Heart left ventricle (tissue), 16 donors: ENCODE results near the gene PACSIN2. TPM values are rescaled to one million over a fixed set of nuclear protein-coding genes. Genes with fewer than 3 reads are reported as not detected.
A peak's percentile ranks its signal among the peaks of the same experiment; 100 is the strongest.

Source experiments
- ATAC-seq, 4 donors: fragments of 200-7000 bp; cut with Tn5 transposase; one replicate each; pipeline ENCODE4 v1.9.1; 2020 to 2022; ENCODE audit warnings: moderate library complexity in 4 of 4, mild to moderate bottlenecking in 3 of 4, moderate number of reproducible peaks in 1 of 4
- DNase-seq, 5 donors: peaks; one replicate each; pipeline ENCODE4 v3.0.0-alpha.2; 2020
- H3K27ac ChIP-seq, 12 donors: fragments of 200-600 bp; sonication (generic) in 4 of 12; one replicate each; pipeline versions ENCODE4 v1.5.0 to v1.8.0; 2016 to 2022; ENCODE audit warnings: mild to moderate bottlenecking in 2 of 12
- H3K27me3 ChIP-seq, 9 donors: fragments of 200-600 bp; sonication (generic) in 2 of 9; one replicate each; pipeline versions ENCODE4 v1.5.1 to v1.8.0; 2016 to 2022; ENCODE audit warnings: mild to moderate bottlenecking in 3 of 9
- H3K36me3 ChIP-seq, 9 donors: fragments of 200-600 bp; sonication (generic) in 2 of 9; one replicate each; pipeline versions ENCODE4 v1.5.0 to v1.8.0; 2018 to 2022; ENCODE audit warnings: mild to moderate bottlenecking in 2 of 9
- H3K4me1 ChIP-seq, 12 donors: fragments of 200-600 bp; sonication (generic) in 4 of 12; one replicate each; pipeline versions ENCODE4 v1.5.0 to v1.8.0; 2016 to 2022; ENCODE audit warnings: mild to moderate bottlenecking in 3 of 12
- H3K4me3 ChIP-seq, 12 donors: fragments of 200-600 bp; sonication (generic) in 4 of 12; one replicate each; pipeline versions ENCODE4 v1.5.0 to v1.8.0; 2017 to 2022; ENCODE audit warnings: mild to moderate bottlenecking in 9 of 12, moderate library complexity in 4 of 12
- H3K9me3 ChIP-seq, 12 donors: fragments of 200-600 bp; sonication (generic) in 4 of 12; one replicate each; pipeline versions ENCODE4 v1.5.0 to v1.8.0; 2016 to 2022; ENCODE audit warnings: mild to moderate bottlenecking in 1 of 12
- POLR2A ChIP-seq, 2 donors: fragments of 450-650 bp; IDR thresholded peaks; one replicate each; pipeline ENCODE4 v1.6.1; 2017; ENCODE audit warnings: antibody characterized with exemption in 2 of 2, mild to moderate bottlenecking in 2 of 2, moderate library complexity in 2 of 2
- WGBS, 4 donors: extraction: QIAGEN DNeasy Blood & Tissue Kit in 2 of 4; methylation state at CpG; one replicate each; pipeline versions ENCODE4 v1.1.5 to v1.1.7; 2013 to 2018; 5-methylcytosine and 5-hydroxymethylcytosine counted together
- intact Hi-C, 10 donors: fragments of 100-400 bp; cut with DNase I; formaldehyde crosslinking; loops; one replicate each; pipeline versions ENCODE4 v1.11.1 to v1.14.2; 2022
- polyA plus RNA-seq, 2 donors: library from polyadenylated mRNA; stranded (reverse); fragments of 200-250 nt; gene quantifications; one replicate each; pipeline ENCODE4 v1.2.3, GENCODE V29; 2013
- total RNA-seq, 9 donors: library from RNA; depleted of rRNA in 2 of 9; stranded (reverse); fragments of >200 nt in 2 of 9; fragmentation: NEBNext Ultra II Directional in 3 of 9; extraction: Animal tissue kit (Norgen Biotek cat#: 25700) in 3 of 9; gene quantifications; one replicate each; pipeline versions ENCODE4 v1.1.0 to v1.2.4, GENCODE V29; 2016 to 2023
- TF ChIP-seq, protein P1 (sequence below), 12 donors: fragments of 200-600 bp; sonication (generic) in 4 of 12; IDR thresholded peaks; one replicate each; pipeline versions ENCODE4 v1.5.0 to v1.8.0; 2018 to 2022; ENCODE audit warnings: antibody characterized with exemption in 12 of 12, mild to moderate bottlenecking in 5 of 12
- donor health status: ischemic (EF 13 %, LVEDD 7.1; RV severe dilation, severe dysfunction).
- donor health status: healthy with polysubstance abuse.
- donor health status: DM: no; HTN: yes; CAD: no.
- donor health status: DM: no; HTN: no; CAD: no.
- donor health status: ischemic (EF 25% LVEDD 6.9; RV normal size, moderate dysfunction).
- donor health status: ischemic (EF 25% LVEDD 5.7; RV mildly dilated, moderate dysfunction).
- donor health status: healthy.
- donor health status: DM: yes; HTN: yes; CAD: no.
- donor health status: ischemic (EF 35%, LVEDD 5.7; RV mildly dilated, moderate dysfunction).
- donor health status: nonischemic (EF 11% LVEDD 7.7; RV severe dilation, severe dysfunction).
- donor health status: DM: yes; HTN: yes; CAD: no.
- donor health status: PGD.
- donor health status: ischemic (EF 29% LVEDD 5.4; RV normal size, mild dysfunction).
- donor health status: nonischemic (EF 23%, LVEDD 6.1; RV moderate dilation, normal function).

The PACSIN2 gene
- total and polyA plus RNA-seq, 11 donors: 26.5 to 87.1 (median 59.3) TPM

GRCh38 chr22:42947211-42947990 is 67.5 kb downstream of the PACSIN2 start:
- TF ChIP-seq, protein P1, sequence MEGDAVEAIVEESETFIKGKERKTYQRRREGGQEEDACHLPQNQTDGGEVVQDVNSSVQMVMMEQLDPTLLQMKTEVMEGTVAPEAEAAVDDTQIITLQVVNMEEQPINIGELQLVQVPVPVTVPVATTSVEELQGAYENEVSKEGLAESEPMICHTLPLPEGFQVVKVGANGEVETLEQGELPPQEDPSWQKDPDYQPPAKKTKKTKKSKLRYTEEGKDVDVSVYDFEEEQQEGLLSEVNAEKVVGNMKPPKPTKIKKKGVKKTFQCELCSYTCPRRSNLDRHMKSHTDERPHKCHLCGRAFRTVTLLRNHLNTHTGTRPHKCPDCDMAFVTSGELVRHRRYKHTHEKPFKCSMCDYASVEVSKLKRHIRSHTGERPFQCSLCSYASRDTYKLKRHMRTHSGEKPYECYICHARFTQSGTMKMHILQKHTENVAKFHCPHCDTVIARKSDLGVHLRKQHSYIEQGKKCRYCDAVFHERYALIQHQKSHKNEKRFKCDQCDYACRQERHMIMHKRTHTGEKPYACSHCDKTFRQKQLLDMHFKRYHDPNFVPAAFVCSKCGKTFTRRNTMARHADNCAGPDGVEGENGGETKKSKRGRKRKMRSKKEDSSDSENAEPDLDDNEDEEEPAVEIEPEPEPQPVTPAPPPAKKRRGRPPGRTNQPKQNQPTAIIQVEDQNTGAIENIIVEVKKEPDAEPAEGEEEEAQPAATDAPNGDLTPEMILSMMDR (IDR thresholded peaks at IDR 0.05): no peak
- no peak for TF ChIP-seq POLR2A (IDR thresholded peaks at IDR 0.05)
- intact Hi-C loops: loop anchor here in 1 of 10 donors (10.0 kb wide), 1 partner anchor 67 kb away; the partner anchor contains the start of gene PACSIN2
- H3K9me3 ChIP-seq: no peaks in the 10 kb centered on the region
- 38 to 44% (median 40%) methylated on average over 10 to 13 of the region's 13 CpGs for WGBS, 4 donors
- DNase-seq (peak; percentile 59 to 81 (median 69)), ATAC-seq (peak in 3 of 4 donors; percentile 44 to 51 (median 47))
- H3K4me1 ChIP-seq: peaks cover 21 to 95% (median 84%) of the 10 kb centered on the region in 12 donors
- H3K4me3 ChIP-seq: no peak overlapping the region
- peak overlapping the region; percentile 14 to 92 (median 50) for H3K27ac ChIP-seq
- no peaks in the 10 kb centered on the region for H3K27me3 ChIP-seq
- peaks cover 0 to 6% (median 0%) of the 10 kb centered on the region in 9 donors for H3K36me3 ChIP-seq

- peaks cover 0 to 6% (median 0%) of the 10 kb centered on the region in 9 donors for H3K36me3 ChIP-seq
- H3K4me1 ChIP-seq: peaks cover 21 to 99% (median 86%) of the 10 kb centered on the region in 12 donors
- ATAC-seq: no peak
- no peak for DNase-seq
- no peaks in the 10 kb centered on the region for H3K9me3 ChIP-seq
- H3K4me3 ChIP-seq: no peak overlapping the region
- WGBS, 4 donors: 79 to 84% (median 82%) methylated on average over 16 of the region's 16 CpGs
- H3K27me3 ChIP-seq: no peaks in the 10 kb centered on the region
- intact Hi-C loops: loop anchor here in 1 of 10 donors (10.0 kb wide), 1 partner anchor 68 kb away; the partner anchor contains the start of gene PACSIN2
- TF ChIP-seq POLR2A (IDR thresholded peaks at IDR 0.05): no peak
- TF ChIP-seq, protein P1 (IDR thresholded peaks at IDR 0.05): no peak
- H3K27ac ChIP-seq: peak overlapping the region; percentile 14 to 92 (median 50)
These were observed 68.3 kb downstream of the PACSIN2 start for GRCh38 chr22:42946546-42947198.

DNA sequence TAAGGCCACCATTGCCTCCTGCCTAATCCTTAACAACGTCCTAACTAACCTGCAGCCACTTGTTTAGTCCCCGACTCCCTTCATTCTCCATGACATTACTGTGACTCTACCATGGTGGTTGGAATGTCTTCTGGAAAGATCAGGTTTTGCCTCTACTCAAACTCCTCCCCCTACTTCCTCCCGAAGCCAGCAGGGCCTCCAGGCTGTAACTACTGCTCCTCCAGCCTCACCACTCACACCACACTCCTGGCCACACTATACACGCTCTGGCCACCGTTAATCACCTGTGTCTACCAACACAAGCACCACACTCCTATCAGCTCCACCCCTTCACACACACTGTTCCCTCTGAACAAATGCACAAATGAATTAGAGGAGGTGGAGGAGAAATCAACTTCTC is 69.2 kb downstream of the PACSIN2 start:
- Histone ChIP-seq H3K27ac (peak overlapping the region; percentile 0 to 92 (median 53)), H3K4me1 (peaks cover 21 to 99% (median 79%) of the 10 kb centered on the region in 12 donors), H3K27me3 (no peaks in the 10 kb centered on the region), H3K9me3 (no peaks in the 10 kb centered on the region), H3K4me3 (no peak overlapping the region), H3K36me3 (peaks cover 0 to 6% (median 0%) of the 10 kb centered on the region in 9 donors)
- ATAC-seq (no peak), DNase-seq (no peak)
- intact Hi-C loops: loop anchor here in 1 of 10 donors (10.0 kb wide), 1 partner anchor 69 kb away; the partner anchor contains the start of gene PACSIN2
- 62 to 69% (median 67%) methylated on average over 5 of the region's 5 CpGs for WGBS, 4 donors
- TF ChIP-seq, protein P1 (IDR thresholded peaks at IDR 0.05): no peak
- TF ChIP-seq POLR2A (IDR thresholded peaks at IDR 0.05): no peak

- Histone ChIP-seq H3K4me3 (no peak overlapping the region), H3K4me1 (peaks cover 26 to 99% (median 83%) of the 10 kb centered on the region in 12 donors), H3K36me3 (peaks cover 0 to 6% (median 0%) of the 10 kb centered on the region in 9 donors), H3K9me3 (no peaks in the 10 kb centered on the region), H3K27ac (peak overlapping the region in 11 of 12 donors; percentile 6 to 92 (median 54)), H3K27me3 (no peaks in the 10 kb centered on the region)
- intact Hi-C loops: loop anchor here in 1 of 10 donors (10.0 kb wide), 1 partner anchor 70 kb away; the partner anchor contains the start of gene PACSIN2
- DNase-seq: no peak
- TF ChIP-seq, protein P1 (IDR thresholded peaks at IDR 0.05): no peak
- no peak for TF ChIP-seq POLR2A (IDR thresholded peaks at IDR 0.05)
- no peak for ATAC-seq
- 87 to 91% (median 88%) methylated on average over 9 of the region's 9 CpGs for WGBS, 4 donors
These were observed 69.9 kb downstream of the PACSIN2 start for GRCh38 chr22:42945027-42945426.
